ENCODE data around the gene HPGDS.
"Not testable (repeated sequence)": the region's sequence is repeated elsewhere in the genome, so short reads cannot be mapped to it uniquely, and the experiment has no call there.

HPGDS gene

GRCh38 chr4:94356444-94356843, 13.8 kb upstream of the HPGDS start:
- no peak for DNase-seq

GRCh38 chr4:94354474-94354896, 11.8 kb upstream of the HPGDS start:
- DNase-seq: no peak

- no peak for DNase-seq
These were observed 10.4 kb upstream of the HPGDS start for GRCh38 chr4:94352996-94353395.

- no peak for DNase-seq
These were observed 9.5 kb upstream of the HPGDS start for GRCh38 chr4:94352163-94352562.

- no peak for DNase-seq
These were observed 8.7 kb upstream of the HPGDS start for GRCh38 chr4:94351319-94351718.

- DNase-seq: no peak
These were observed 7.5 kb upstream of the HPGDS start for GRCh38 chr4:94350095-94350494.

- DNase-seq: no peak
These were observed 6.6 kb upstream of the HPGDS start for GRCh38 chr4:94349193-94349592.

GRCh38 chr4:94348666-94349065, 6.0 kb upstream of the HPGDS start:
- no peak for DNase-seq

GRCh38 chr4:94346541-94346940, 3.9 kb upstream of the HPGDS start:
- DNase-seq: no peak

GRCh38 chr4:94345969-94346368, 3.3 kb upstream of the HPGDS start:
- DNase-seq: no peak

- no peak for DNase-seq
These were observed 2.6 kb upstream of the HPGDS start for GRCh38 chr4:94345266-94345665.

GRCh38 chr4:94344457-94344856, 1.8 kb upstream of the HPGDS start:
- DNase-seq: no peak

- no peak for DNase-seq
These were observed 910 bp downstream of the HPGDS start for GRCh38 chr4:94341481-94342370.

- no peak for DNase-seq
These were observed 2.9 kb downstream of the HPGDS start for GRCh38 chr4:94339779-94340178.

GRCh38 chr4:94338681-94339351, 3.8 kb downstream of the HPGDS start:
- DNase-seq: no peak

GRCh38 chr4:94336791-94337190, 5.8 kb downstream of the HPGDS start:
- not testable (repeated sequence) for DNase-seq

GRCh38 chr4:94336303-94336702, 6.3 kb downstream of the HPGDS start:
- no peak for DNase-seq

- no peak for DNase-seq
These were observed 7.7 kb downstream of the HPGDS start for GRCh38 chr4:94334962-94335361.

- DNase-seq: no peak
These were observed 8.2 kb downstream of the HPGDS start for GRCh38 chr4:94334476-94334875.

GRCh38 chr4:94333866-94334265, 8.8 kb downstream of the HPGDS start:
- no peak for DNase-seq

- DNase-seq: no peak
These were observed 9.5 kb downstream of the HPGDS start for GRCh38 chr4:94332983-94333590.

- DNase-seq: no peak
These were observed 12.7 kb downstream of the HPGDS start for GRCh38 chr4:94329933-94330332.

- DNase-seq: no peak
These were observed 16.8 kb downstream of the HPGDS start for GRCh38 chr4:94325835-94326234.

GRCh38 chr4:94319927-94320326, 22.7 kb downstream of the HPGDS start:
- not testable (repeated sequence) for DNase-seq

All from activated T-cell treated with anti-CD3 and anti-CD28 coated beads, Interleukin-2, amount 50 U/mL, for 1 hour (primary cell).